Vagina (tissue), 2 donors: ENCODE measurements around the gene BUD31. TPM values are rescaled to one million over a fixed set of nuclear protein-coding genes. Genes with fewer than 3 reads are reported as not detected.

Experiments used
- DNase-seq, 2 donors: peaks; one replicate each; pipeline ENCODE4 v3.0.0-alpha.2; 2017; ENCODE audit errors: extremely low spot score in 2 of 2
- H3K27ac ChIP-seq: fragments of 200-600 bp; sonication (generic); one replicate; pipeline ENCODE4 v1.5.1; 2019
- H3K27me3 ChIP-seq: fragments of 200-600 bp; sonication (generic); one replicate; pipeline ENCODE4 v1.5.1; 2019
- H3K36me3 ChIP-seq, 2 donors: fragments of 200-600 bp; sonication (generic); one replicate each; pipeline ENCODE4 v1.5.1; 2017 to 2019
- H3K4me1 ChIP-seq: fragments of 200-600 bp; sonication (generic); one replicate; pipeline ENCODE4 v1.5.1; 2019
- H3K4me3 ChIP-seq, 2 donors: fragments of 200-600 bp; sonication (generic); 1 replicate in 1 of 2; 2 replicates in 1 of 2; pipeline ENCODE4 v1.5.1; 2016 to 2019
- H3K9me3 ChIP-seq: fragments of 200-600 bp; sonication (generic); one replicate; pipeline ENCODE4 v1.5.1; 2019
- POLR2A ChIP-seq, 2 donors: fragments of 450-650 bp; IDR thresholded peaks; one replicate each; pipeline ENCODE4 v1.6.1; 2017; ENCODE audit warnings: antibody characterized with exemption in 2 of 2, mild to moderate bottlenecking in 2 of 2, moderate library complexity in 2 of 2
- POLR2AphosphoS5 ChIP-seq, 2 donors: sonication (generic); formaldehyde crosslinking; IDR thresholded peaks; one replicate each; pipeline ENCODE4 v1.9.0; 2017; ENCODE audit warnings: antibody characterized with exemption in 2 of 2, mild to moderate bottlenecking in 2 of 2, low read depth in 1 of 2; ENCODE audit not compliant: insufficient read depth in 1 of 2
- intact Hi-C: fragments of 100-400 bp; cut with DNase I; formaldehyde crosslinking; loops from one replicate; pipeline ENCODE4 v1.15.1; 2023
- total RNA-seq: library from RNA; depleted of rRNA; stranded (reverse); fragments of >200 nt; gene quantifications from one replicate; pipeline ENCODE4 v1.2.3, GENCODE V29; 2016
- TF ChIP-seq, protein P1 (sequence below), 3 experiments: fragments of 450-650 bp in 2 of 3; fragments of 200-600 bp in 1 of 3; sonication (generic) in 1 of 3; IDR thresholded peaks; one replicate each; pipeline ENCODE4 v1.5.1; 2017 to 2019; ENCODE audit warnings: antibody characterized with exemption in 3 of 3, mild to moderate bottlenecking in 2 of 3, moderate library complexity in 2 of 3

BUD31 gene
- total RNA-seq, 1 donor from 2014 or later = 52.3 TPM

- intact Hi-C loops = no loop called here
- Histone ChIP-seq H3K4me1 (no peaks in the 10 kb centered on the region), H3K36me3 (peaks cover 0 to 77% of the 10 kb centered on the region in 2 donors), H3K27me3 (no peaks in the 10 kb centered on the region), H3K9me3 (no peaks in the 10 kb centered on the region), H3K4me3 (no peak overlapping the region), H3K27ac (no peak overlapping the region)
- TF ChIP-seq POLR2A (IDR thresholded peaks at IDR 0.05) = no peak
- TF ChIP-seq POLR2AphosphoS5 (IDR thresholded peaks at IDR 0.05; ENCODE audit: insufficient read depth in 1 of 2, low read depth in 1 of 2) = no peak
- TF ChIP-seq, protein P1, sequence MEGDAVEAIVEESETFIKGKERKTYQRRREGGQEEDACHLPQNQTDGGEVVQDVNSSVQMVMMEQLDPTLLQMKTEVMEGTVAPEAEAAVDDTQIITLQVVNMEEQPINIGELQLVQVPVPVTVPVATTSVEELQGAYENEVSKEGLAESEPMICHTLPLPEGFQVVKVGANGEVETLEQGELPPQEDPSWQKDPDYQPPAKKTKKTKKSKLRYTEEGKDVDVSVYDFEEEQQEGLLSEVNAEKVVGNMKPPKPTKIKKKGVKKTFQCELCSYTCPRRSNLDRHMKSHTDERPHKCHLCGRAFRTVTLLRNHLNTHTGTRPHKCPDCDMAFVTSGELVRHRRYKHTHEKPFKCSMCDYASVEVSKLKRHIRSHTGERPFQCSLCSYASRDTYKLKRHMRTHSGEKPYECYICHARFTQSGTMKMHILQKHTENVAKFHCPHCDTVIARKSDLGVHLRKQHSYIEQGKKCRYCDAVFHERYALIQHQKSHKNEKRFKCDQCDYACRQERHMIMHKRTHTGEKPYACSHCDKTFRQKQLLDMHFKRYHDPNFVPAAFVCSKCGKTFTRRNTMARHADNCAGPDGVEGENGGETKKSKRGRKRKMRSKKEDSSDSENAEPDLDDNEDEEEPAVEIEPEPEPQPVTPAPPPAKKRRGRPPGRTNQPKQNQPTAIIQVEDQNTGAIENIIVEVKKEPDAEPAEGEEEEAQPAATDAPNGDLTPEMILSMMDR (IDR thresholded peaks at IDR 0.05) = no peak
- no peak for DNase-seq
These were observed 9.5 kb downstream of the BUD31 start for GRCh38 chr7:99418260-99418659.

DNA sequence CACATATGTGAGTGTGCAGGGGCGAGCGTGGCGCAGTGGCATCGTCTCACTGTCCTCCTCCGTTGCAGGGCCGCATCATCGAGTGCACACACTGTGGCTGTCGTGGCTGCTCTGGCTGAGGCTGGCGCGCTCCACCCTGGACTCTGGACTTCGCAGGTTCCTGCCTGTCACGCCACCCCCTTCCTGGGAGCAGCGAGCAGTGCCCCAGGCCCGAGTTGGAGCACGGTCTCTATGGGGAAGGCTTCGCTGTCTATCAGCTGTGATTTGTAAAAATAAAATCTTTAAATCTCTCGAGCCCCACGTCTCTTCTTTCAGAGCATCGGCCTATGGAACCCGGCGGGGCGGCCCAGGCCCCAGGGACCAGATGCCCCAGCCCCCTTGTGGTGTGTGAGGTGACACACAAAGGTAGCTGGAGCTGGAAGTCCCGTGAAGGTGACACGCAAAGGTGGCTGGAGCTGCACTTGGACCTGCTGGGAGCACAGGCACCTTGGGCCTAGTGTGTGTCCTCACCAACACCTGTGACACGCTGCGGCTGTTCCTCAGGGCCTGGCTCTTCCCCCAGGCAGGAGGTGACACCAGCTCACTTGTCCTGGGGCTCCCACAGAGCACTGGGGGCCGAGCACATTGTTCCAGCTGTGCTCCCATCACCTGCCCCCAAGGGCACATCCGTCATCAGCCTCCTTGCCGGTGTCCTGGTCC lies 10.7 kb downstream of the BUD31 start:
- no peak overlapping the region for H3K4me3 ChIP-seq
- no peaks in the 10 kb centered on the region for H3K27me3 ChIP-seq
- H3K9me3 ChIP-seq = no peaks in the 10 kb centered on the region
- TF ChIP-seq POLR2AphosphoS5 (IDR thresholded peaks at IDR 0.05; ENCODE audit: insufficient read depth in 1 of 2, low read depth in 1 of 2) (no peak), POLR2A (IDR thresholded peaks at IDR 0.05) (no peak)
- TF ChIP-seq, protein P1 (IDR thresholded peaks at IDR 0.05) = no peak
- H3K36me3 ChIP-seq = peaks cover 0 to 80% of the 10 kb centered on the region in 2 donors
- H3K4me1 ChIP-seq = no peaks in the 10 kb centered on the region
- DNase-seq = no peak
- no peak overlapping the region for H3K27ac ChIP-seq
- intact Hi-C loops = no loop called here

DNA sequence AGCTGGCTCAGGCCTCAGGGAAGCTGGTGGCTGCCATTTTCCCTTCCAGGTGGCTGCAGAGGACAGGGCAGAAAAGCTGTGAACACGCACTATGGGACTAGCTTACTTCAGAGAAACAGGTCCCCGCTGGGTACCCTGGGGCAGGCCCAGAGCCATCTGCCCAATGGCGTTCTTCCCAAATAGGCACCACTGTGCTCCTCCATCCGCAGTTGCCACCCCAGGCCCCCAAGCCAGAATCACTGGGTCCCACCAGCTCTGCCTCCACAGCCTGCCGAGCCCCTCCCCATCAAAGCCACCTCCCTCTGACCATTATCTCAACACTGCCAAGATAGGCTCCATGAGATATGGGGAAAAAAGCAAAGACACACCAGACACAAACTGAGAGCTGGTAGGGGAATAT lies 11.4 kb downstream of the BUD31 start:
- peaks cover 0 to 81% of the 10 kb centered on the region in 2 donors for H3K36me3 ChIP-seq
- H3K27ac ChIP-seq = no peak overlapping the region
- no peak for DNase-seq
- H3K27me3 ChIP-seq = no peaks in the 10 kb centered on the region
- TF ChIP-seq POLR2AphosphoS5 (IDR thresholded peaks at IDR 0.05; ENCODE audit: insufficient read depth in 1 of 2, low read depth in 1 of 2) (no peak), POLR2A (IDR thresholded peaks at IDR 0.05) (no peak)
- TF ChIP-seq, protein P1 (IDR thresholded peaks at IDR 0.05) = no peak
- no peak overlapping the region for H3K4me3 ChIP-seq
- no peaks in the 10 kb centered on the region for H3K4me1 ChIP-seq
- H3K9me3 ChIP-seq = no peaks in the 10 kb centered on the region
- intact Hi-C loops = no loop called here

GRCh38 chr7:99420986-99421385 lies 12.2 kb downstream of the BUD31 start:
- Histone ChIP-seq H3K27me3 (no peaks in the 10 kb centered on the region), H3K9me3 (no peaks in the 10 kb centered on the region), H3K4me1 (no peaks in the 10 kb centered on the region), H3K27ac (no peak overlapping the region), H3K36me3 (peaks cover 0 to 82% of the 10 kb centered on the region in 2 donors), H3K4me3 (no peak overlapping the region)
- no peak for DNase-seq
- no peak for TF ChIP-seq POLR2AphosphoS5 (IDR thresholded peaks at IDR 0.05; ENCODE audit: insufficient read depth in 1 of 2, low read depth in 1 of 2)
- TF ChIP-seq POLR2A (IDR thresholded peaks at IDR 0.05) = no peak
- TF ChIP-seq, protein P1 (IDR thresholded peaks at IDR 0.05) = no peak
- intact Hi-C loops = no loop called here

- H3K9me3 ChIP-seq = no peaks in the 10 kb centered on the region
- H3K27me3 ChIP-seq = no peaks in the 10 kb centered on the region
- H3K4me3 ChIP-seq = no peak overlapping the region
- H3K36me3 ChIP-seq = peaks cover 0 to 70% of the 10 kb centered on the region in 2 donors
- TF ChIP-seq POLR2AphosphoS5 (IDR thresholded peaks at IDR 0.05; ENCODE audit: insufficient read depth in 1 of 2, low read depth in 1 of 2) = no peak
- TF ChIP-seq POLR2A (IDR thresholded peaks at IDR 0.05) = no peak
- TF ChIP-seq, protein P1 (IDR thresholded peaks at IDR 0.05) = no peak
- DNase-seq = no peak
- intact Hi-C loops = no loop called here
- no peaks in the 10 kb centered on the region for H3K4me1 ChIP-seq
- no peak overlapping the region for H3K27ac ChIP-seq
These were observed 13.4 kb downstream of the BUD31 start for GRCh38 chr7:99422186-99422585.
